Activated naive CD4-positive, alpha-beta T cell treated with anti-CD3 and anti-CD28 coated beads, Interleukin-2, amount 50 U/mL, for 24 hours (primary cell): ENCODE measurements around the gene ENOPH1.

Experiments used
- H3K27ac Mint-ChIP-seq: one replicate; pipeline ENCODE4 v1.8.0; 2021; ENCODE audit warnings: mild to moderate bottlenecking, mixed read lengths
- H3K27me3 Mint-ChIP-seq: one replicate; pipeline ENCODE4 v1.8.0; 2021; ENCODE audit warnings: mixed read lengths
- H3K36me3 Mint-ChIP-seq: one replicate; pipeline ENCODE4 v1.8.0; 2021; ENCODE audit warnings: mixed read lengths
- H3K4me1 Mint-ChIP-seq: one replicate; pipeline ENCODE4 v1.8.0; 2021; ENCODE audit warnings: mixed read lengths
- H3K4me3 Mint-ChIP-seq: one replicate; pipeline ENCODE4 v1.8.0; 2021; ENCODE audit warnings: mild to moderate bottlenecking, mixed read lengths
- H3K9me3 Mint-ChIP-seq: one replicate; pipeline ENCODE4 v1.8.0; 2021; ENCODE audit warnings: mixed read lengths

The ENOPH1 gene

DNA sequence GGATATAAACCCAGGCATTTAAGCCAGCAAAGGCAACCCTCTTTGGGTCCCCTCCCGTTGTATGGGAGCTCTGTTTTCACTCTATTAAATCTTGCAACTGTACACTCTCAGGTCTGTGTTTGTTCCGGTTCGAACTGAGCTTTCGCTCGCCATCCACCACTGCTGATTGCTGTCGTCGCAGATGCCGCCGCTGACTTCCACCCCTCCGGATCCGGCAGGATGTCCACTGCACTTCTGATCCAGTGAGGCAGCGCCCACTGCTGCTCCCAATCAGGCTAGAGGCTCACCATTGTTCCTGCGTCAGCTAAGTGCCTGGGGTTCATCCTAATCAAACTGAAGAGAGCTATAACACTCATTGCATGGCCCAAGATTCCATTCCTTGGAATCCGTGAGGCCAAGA lies 49.2 kb downstream of the ENOPH1 start:
- H3K4me3 Mint-ChIP-seq = no peak overlapping the region
- no peak overlapping the region for H3K27ac Mint-ChIP-seq
- H3K27me3 Mint-ChIP-seq = no peaks in the 10 kb centered on the region
- H3K9me3 Mint-ChIP-seq = no peaks in the 10 kb centered on the region
- H3K4me1 Mint-ChIP-seq = no peaks in the 10 kb centered on the region
- peaks cover 15% of the 10 kb centered on the region for H3K36me3 Mint-ChIP-seq

DNA sequence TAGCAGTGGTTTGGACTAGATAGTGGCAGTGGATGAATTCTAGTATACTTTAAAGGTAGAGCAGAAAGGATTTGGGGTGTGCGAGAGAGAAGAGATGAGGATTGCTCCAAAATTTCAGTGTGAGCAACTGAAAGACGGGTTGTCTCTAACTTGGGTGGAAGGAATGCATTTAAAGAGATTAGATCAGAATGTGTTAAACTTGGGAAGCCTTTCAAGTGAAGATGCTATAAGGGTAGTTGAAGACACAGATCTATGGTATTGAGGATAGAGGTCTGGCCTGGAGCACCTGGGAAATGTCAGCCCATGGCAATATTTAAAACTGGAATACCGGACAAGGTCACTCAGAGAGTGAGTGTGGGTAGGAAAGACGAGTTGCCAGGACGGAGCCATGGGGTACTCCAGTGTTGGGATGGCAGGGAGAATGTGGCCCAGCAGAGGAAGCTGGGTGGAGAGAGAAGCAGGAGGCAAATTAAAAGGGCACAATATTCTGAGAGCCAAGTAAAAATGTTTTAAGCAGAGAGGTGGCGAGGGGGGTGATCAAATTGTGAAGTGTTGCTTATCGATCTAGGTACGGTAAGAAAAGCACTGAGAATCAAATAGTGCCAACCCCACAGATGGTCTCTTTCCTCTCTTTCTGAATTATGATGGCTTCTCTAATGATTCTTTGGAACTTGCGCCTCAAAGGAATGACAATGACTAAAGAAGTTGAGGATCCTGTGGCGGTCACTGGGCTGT lies 50.5 kb downstream of the ENOPH1 start:
- H3K9me3 Mint-ChIP-seq = no peaks in the 10 kb centered on the region
- peaks cover 15% of the 10 kb centered on the region for H3K36me3 Mint-ChIP-seq
- H3K4me3 Mint-ChIP-seq = no peak overlapping the region
- no peaks in the 10 kb centered on the region for H3K27me3 Mint-ChIP-seq
- no peaks in the 10 kb centered on the region for H3K4me1 Mint-ChIP-seq
- H3K27ac Mint-ChIP-seq = no peak overlapping the region

DNA sequence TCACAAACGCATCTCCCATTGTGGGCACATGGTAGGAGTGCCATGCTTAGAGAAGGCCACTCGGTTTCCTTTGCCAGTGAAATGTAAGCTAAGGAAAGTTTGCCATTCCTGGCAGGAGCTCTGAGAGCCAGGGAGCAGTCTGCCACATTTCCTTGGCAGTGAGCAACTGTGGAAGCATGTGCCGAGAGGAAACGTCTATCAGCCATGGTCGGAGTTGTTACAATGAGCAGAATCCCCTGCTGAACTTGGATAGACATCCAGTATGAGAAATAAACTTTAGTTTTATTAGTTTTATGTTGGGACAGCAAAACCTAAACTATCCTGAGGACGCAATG lies 51.1 kb downstream of the ENOPH1 start:
- Mint-ChIP-seq H3K4me1 (no peaks in the 10 kb centered on the region), H3K4me3 (no peak overlapping the region), H3K9me3 (no peaks in the 10 kb centered on the region), H3K27ac (no peak overlapping the region), H3K36me3 (peaks cover 15% of the 10 kb centered on the region), H3K27me3 (no peaks in the 10 kb centered on the region)

DNA sequence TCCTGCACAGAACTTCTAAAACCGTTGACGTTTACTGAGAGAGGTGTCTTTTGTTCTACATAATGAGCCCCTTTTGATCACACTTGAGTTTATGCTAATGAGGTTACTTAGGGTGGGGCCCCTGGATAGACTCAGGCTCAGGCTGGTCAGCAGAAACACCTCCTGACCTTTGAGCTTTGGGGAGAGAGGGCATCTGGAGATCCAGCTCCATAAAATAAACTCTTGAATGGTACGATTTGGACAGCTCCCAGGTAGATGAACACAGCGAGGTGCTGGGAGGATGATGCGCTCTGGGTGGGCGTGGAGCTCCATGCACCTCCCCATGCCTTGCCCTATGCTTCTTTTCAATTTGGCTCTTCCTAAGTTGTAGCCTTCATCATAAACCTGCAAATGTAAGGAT lies 52.0 kb downstream of the ENOPH1 start:
- H3K27me3 Mint-ChIP-seq = no peaks in the 10 kb centered on the region

DNA sequence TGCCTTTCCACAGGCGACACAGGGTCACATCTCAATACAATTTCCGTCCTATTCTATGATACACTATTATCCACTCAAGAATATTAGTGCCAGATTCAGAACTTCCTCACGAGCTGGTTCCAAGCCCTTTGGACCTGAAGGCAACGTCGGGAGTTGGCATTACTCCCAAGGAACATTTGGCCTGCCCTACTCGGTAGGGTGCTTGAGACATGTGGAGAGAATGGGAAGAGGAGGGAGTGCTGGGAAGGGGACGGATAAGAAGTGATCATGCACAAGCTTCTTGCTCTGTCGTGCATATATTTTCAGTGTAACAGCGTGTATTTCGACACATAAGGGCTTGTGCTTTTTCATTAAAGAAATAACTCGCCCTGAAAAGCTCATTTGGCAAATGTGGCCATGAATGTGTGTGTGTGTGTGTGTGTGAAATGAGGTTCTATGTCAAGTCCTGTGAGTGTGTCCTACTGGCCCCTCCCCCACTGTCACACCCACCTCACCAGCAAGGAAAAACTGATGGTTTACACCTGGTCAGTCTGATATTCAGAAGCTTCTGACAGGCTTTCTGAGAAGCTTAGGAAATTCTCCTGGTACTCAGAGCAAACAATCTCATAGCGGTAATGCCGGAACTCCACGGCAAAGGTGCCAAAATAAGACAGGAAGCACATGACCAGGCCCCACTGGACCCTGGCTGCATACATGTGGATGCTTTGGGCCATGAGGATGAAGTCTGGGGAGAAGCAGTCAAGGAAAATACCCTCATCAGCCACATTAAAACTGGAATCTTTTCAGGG lies 54.8 kb downstream of the ENOPH1 start:
- Mint-ChIP-seq H3K36me3 (peaks cover 12% of the 10 kb centered on the region), H3K4me1 (no peaks in the 10 kb centered on the region), H3K27ac (no peak overlapping the region), H3K9me3 (no peaks in the 10 kb centered on the region), H3K27me3 (no peaks in the 10 kb centered on the region), H3K4me3 (no peak overlapping the region)

More for the DNA sequence above, 52.0 kb downstream of the ENOPH1 start:
- Mint-ChIP-seq H3K4me3 (no peak overlapping the region), H3K27ac (no peak overlapping the region), H3K4me1 (no peaks in the 10 kb centered on the region), H3K36me3 (peaks cover 15% of the 10 kb centered on the region), H3K9me3 (no peaks in the 10 kb centered on the region)

DNA sequence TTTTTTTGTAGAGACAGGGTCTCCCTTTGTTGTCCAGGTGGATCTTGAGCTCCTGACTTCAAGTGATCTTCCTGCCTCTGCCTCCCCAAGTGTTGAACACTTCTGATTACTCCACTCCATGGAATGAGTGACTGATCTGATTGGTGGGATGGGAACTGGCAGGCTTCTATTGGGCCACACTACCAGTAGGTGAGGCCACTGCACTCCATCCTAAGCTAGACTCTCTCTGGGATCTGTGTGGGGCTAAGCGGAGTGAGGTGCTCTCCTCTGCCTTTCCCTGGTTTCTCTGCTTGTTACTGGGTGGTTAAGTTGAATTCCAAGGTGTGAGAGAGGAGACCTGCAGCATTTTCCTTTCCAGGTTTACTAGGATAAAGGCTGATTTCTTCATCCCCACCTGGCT lies 58.7 kb downstream of the ENOPH1 start:
- H3K27ac Mint-ChIP-seq = no peak overlapping the region
- H3K4me3 Mint-ChIP-seq = no peak overlapping the region
- H3K27me3 Mint-ChIP-seq = no peaks in the 10 kb centered on the region
- H3K9me3 Mint-ChIP-seq = no peaks in the 10 kb centered on the region
- no peaks in the 10 kb centered on the region for H3K4me1 Mint-ChIP-seq
- H3K36me3 Mint-ChIP-seq = peaks cover 2% of the 10 kb centered on the region

DNA sequence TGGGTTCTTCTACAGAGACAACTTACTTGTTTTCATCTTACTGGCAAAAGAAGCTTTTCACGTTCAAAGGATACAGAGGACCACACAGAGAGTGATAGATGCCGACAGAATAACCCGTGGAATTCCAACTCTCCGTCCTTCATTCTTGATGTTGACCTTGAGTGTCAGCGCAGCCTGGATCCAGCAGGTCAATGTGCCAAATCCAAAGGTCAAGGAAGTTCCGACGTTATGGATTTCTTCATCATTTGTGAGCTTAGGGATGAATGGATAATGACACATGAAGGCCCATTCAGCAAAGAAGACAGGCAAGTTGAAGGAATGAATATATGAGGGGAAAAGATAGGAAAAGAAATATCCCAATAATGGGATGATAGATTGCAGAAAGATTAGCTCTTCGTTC lies 59.6 kb downstream of the ENOPH1 start:
- H3K27ac Mint-ChIP-seq = no peak overlapping the region
- H3K36me3 Mint-ChIP-seq = peaks cover 2% of the 10 kb centered on the region
- H3K27me3 Mint-ChIP-seq = no peaks in the 10 kb centered on the region
- no peaks in the 10 kb centered on the region for H3K4me1 Mint-ChIP-seq
- no peaks in the 10 kb centered on the region for H3K9me3 Mint-ChIP-seq
- H3K4me3 Mint-ChIP-seq = no peak overlapping the region

DNA sequence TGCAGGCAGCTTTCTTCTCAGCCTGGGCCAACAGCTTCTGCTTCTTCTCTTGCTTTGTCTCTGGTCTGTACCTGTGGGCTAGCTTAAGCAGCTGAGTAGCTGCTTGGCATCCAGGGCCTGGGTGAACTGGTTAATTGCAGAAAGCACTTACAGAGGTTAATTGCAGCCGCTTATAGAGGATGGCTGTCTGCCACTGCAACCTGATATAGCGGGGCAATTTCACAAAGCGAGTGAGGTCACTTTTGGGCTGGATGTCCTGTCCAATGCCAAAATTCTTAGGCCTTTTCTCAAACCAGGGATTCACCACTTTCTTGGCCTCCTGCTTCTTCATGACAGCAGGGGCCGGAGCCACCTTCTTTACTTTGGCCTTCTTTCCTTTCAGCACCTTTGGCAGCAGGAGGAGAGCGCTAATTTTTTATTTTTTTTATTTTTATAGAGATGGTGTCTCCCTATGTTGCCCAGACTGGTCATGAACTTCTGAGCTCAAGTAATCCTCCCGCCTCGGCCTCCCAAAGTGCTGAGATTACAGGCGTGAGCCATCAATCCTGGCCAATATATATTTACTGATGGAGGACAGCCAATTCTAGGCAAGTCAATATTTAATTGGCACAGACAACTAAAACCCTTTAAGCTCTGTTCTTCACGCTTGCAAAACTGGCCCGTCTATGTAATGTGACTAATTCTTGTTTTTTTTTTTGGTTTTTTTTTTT lies 61.0 kb downstream of the ENOPH1 start:
- Mint-ChIP-seq H3K27me3 (no peaks in the 10 kb centered on the region), H3K27ac (no peak overlapping the region), H3K9me3 (no peaks in the 10 kb centered on the region), H3K4me3 (no peak overlapping the region), H3K4me1 (no peaks in the 10 kb centered on the region), H3K36me3 (peaks cover 2% of the 10 kb centered on the region)

DNA sequence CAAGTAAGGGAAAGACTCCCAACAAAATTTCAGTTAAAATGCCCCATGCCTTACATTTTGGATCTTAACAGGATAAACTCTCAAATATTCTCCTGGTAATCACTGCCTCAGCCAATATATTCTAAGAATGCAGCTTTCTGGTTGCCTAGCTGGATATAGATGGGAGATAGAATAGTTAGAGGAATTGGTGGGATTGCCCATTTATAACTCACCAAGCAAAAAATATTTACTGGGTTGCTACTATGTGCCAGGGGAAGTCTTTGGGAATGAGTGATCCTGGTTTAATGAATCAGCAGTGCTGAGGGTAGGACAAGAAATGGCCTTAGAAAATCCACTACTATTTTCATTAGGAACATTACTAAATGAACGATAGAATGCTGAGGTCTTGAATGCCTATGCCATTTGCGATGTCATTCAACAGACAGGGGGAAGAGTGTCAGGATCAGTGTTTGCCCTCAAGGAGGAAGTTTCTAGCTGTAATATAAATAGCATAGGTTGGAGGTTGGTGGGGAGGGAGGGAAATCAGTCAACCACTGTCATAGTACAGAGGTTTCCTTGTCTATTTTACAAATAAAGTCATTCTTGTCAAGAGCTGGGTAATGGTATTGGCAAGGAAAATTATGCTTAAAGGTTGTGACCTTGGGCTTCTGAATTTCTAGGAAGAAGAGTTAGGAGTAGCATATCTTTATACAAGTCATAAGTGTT lies 63.5 kb downstream of the ENOPH1 start:
- Mint-ChIP-seq H3K27ac (no peak overlapping the region), H3K9me3 (no peaks in the 10 kb centered on the region), H3K27me3 (no peaks in the 10 kb centered on the region), H3K4me3 (no peak overlapping the region), H3K36me3 (peaks cover 2% of the 10 kb centered on the region), H3K4me1 (no peaks in the 10 kb centered on the region)

DNA sequence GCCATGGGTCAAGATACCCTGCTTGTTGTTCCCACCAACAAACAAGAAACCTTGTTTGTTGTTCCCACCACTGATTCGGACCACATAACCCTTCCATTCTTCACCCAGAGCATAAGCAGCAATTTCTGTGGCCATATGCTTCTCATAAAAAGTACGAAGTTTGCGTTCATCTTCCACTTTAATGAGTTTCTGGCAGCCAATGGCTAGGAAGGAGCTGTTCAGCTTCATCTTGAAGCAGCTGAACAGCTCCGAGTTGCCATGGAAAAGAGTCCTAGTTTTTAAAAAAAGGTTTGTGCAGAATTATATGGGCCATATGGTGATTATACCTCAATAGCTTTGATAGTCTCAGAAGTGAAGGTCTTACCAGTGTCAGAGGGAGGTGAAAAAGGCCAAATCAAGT lies 65.3 kb downstream of the ENOPH1 start:
- H3K36me3 Mint-ChIP-seq = no peaks in the 10 kb centered on the region
- H3K27ac Mint-ChIP-seq = no peak overlapping the region
- no peaks in the 10 kb centered on the region for H3K4me1 Mint-ChIP-seq

DNA sequence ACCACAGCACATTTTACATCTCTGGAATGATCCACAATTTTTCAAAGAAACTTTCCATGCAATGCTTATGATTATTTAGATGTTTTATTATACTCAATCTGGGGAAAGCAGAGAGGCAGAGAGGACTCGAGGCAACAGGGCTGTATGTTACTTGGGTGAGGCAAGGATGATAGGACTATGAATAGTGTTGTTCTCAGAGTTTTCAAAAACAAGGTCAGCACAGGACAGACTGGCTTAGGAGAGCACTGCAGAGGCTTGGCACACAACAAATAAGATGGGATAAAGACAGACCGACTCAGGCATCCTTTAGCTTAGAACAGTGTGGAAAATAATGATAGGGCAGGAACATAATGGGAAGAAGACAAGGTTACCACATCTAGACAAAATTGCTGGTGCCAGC lies 66.0 kb downstream of the ENOPH1 start:
- H3K9me3 Mint-ChIP-seq = no peaks in the 10 kb centered on the region
- H3K4me1 Mint-ChIP-seq = no peaks in the 10 kb centered on the region
- H3K27me3 Mint-ChIP-seq = no peaks in the 10 kb centered on the region
- H3K36me3 Mint-ChIP-seq = no peaks in the 10 kb centered on the region
- H3K27ac Mint-ChIP-seq = no peak overlapping the region
- H3K4me3 Mint-ChIP-seq = no peak overlapping the region

More for the DNA sequence above, 65.3 kb downstream of the ENOPH1 start:
- Mint-ChIP-seq H3K4me3 (no peak overlapping the region), H3K9me3 (no peaks in the 10 kb centered on the region), H3K27me3 (no peaks in the 10 kb centered on the region)

DNA sequence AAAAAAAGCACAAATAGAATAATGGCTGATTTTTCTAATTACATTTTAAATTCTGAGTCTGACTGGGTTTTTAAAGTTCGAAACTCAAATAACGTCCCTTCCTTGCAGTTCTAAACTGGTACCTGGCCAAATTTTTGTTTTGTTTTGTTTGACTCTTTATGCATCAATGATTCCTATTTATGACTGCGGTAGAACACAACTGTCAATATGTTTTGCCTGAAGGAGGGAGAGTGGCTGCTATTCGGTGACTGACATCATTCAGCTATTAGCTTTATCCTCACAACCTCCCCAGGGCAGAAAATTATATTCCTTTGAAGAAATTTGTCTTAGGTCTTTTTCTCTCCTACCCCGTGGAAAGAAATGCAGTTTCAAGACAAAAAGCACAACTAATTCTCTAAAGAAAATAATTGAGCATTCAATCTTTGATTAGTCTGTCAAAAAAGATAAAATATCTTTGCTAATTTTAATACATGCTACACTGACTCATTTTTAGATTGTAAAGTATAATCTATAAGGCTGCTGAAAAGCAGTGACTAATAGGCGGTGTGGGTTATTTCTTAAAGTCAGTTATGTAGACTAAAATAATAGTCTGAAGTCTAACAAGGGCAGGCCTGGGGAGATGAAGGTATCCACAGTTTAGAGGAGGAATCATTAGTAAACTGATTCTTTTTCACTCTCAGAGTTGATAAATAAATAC lies 69.5 kb downstream of the ENOPH1 start:
- Mint-ChIP-seq H3K27me3 (no peaks in the 10 kb centered on the region), H3K36me3 (no peaks in the 10 kb centered on the region), H3K4me1 (no peaks in the 10 kb centered on the region), H3K4me3 (no peak overlapping the region), H3K27ac (no peak overlapping the region), H3K9me3 (no peaks in the 10 kb centered on the region)

DNA sequence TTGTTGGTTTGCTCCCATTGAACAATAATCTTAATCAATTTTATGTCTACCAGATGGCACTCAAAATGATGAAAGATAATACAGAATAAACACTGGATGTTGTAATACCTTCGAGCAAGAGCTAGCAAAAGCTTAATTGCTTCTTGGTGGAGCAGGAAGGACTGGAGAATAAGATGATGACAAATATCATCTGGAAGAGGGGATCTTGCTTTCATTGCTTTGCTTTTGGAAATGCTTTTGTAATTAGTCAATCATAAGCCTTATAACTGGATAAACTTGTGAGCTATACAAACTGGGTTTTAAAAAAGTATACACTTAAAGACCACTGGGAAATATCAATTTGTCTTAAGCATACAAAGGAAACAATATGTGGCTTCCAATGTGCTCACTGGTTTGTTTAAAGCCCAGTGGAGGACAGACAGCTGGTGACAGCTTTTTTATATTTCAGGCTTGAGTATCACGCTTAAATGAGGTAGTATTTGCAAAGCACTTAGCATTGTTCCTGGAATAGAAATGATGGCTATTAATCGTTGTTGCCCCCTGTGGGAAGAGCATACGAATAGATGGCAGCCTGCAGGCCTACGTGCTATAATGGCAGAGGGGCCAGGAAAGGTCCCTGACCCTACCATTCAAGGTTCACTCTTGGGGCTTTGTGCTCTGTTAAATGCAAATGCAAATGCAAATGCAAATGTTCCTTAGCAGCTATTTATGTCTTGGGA lies 70.2 kb downstream of the ENOPH1 start:
- no peak overlapping the region for H3K4me3 Mint-ChIP-seq
- H3K9me3 Mint-ChIP-seq = no peaks in the 10 kb centered on the region
- H3K27me3 Mint-ChIP-seq = peaks cover 2% of the 10 kb centered on the region
- H3K27ac Mint-ChIP-seq = no peak overlapping the region
- no peaks in the 10 kb centered on the region for H3K4me1 Mint-ChIP-seq
- H3K36me3 Mint-ChIP-seq = no peaks in the 10 kb centered on the region

DNA sequence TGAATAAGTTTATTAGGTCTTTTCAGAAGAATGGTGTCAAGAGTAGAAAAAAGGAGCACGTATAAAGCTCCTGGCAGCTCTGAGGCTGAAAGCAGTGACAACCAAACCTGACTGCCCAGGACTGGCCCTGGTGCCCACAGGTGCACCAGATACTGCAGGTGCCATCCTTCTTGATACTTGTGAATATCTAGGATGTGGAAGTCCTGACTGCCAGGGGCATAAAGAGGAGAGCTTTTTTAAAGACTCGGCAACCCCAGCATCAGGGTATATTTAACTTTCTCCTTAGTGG lies 70.7 kb downstream of the ENOPH1 start:
- Mint-ChIP-seq H3K27ac (no peak overlapping the region), H3K9me3 (no peaks in the 10 kb centered on the region), H3K4me3 (no peak overlapping the region), H3K4me1 (no peaks in the 10 kb centered on the region), H3K36me3 (no peaks in the 10 kb centered on the region), H3K27me3 (peaks cover 2% of the 10 kb centered on the region)

DNA sequence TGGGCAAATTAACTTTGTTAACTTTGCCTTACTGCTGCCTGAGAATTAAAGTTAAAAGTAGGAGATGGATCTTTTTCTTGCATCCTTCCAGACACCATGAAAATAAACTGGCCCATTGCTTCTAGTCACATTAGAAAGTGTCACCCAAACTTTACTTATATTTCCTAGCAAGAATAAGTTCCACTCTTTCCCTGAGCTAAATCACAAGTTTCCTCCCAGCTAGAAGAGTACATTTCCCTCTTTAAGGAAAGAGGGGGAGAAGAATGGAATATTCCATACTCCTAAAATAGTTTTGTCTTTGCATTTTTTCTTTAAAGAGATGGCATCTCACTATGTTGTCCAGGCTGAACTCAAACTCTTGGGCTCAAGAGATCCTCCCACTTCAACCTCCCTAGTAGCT lies 77.6 kb downstream of the ENOPH1 start:
- peaks cover 11% of the 10 kb centered on the region for H3K27me3 Mint-ChIP-seq
- H3K9me3 Mint-ChIP-seq = no peaks in the 10 kb centered on the region
- no peaks in the 10 kb centered on the region for H3K4me1 Mint-ChIP-seq
- H3K36me3 Mint-ChIP-seq = no peaks in the 10 kb centered on the region
- no peak overlapping the region for H3K4me3 Mint-ChIP-seq
- H3K27ac Mint-ChIP-seq = no peak overlapping the region
